Type B pancreatic cell (in vitro differentiated cells): ENCODE measurements around the gene NAT14. TPM values are rescaled to one million over a fixed set of nuclear protein-coding genes. Genes with fewer than 3 reads are reported as not detected.

Experiments
- DNase-seq: peaks from one replicate; pipeline ENCODE4 v3.0.0; 2021; ENCODE audit warnings: mixed read lengths; ENCODE audit not compliant: unreplicated experiment; ENCODE audit errors: extremely low spot score
- H3K27ac Mint-ChIP-seq: 2 replicates; pipeline ENCODE4 v1.8.0; 2021; ENCODE audit warnings: mild to moderate bottlenecking, mixed read lengths
- H3K27me3 Mint-ChIP-seq: 2 replicates; pipeline ENCODE4 v1.8.0; 2021; ENCODE audit warnings: mixed read lengths
- H3K36me3 Mint-ChIP-seq: 2 replicates; pipeline ENCODE4 v1.8.0; 2021; ENCODE audit warnings: mixed read lengths
- H3K4me1 Mint-ChIP-seq: one replicate; pipeline ENCODE4 v1.8.0; 2021; ENCODE audit warnings: mixed read lengths; ENCODE audit not compliant: unreplicated experiment
- H3K4me3 Mint-ChIP-seq: 2 replicates; pipeline ENCODE4 v1.8.0; 2021; ENCODE audit warnings: mild to moderate bottlenecking, mixed read lengths
- H3K9me3 Mint-ChIP-seq: 2 replicates; pipeline ENCODE4 v1.8.0; 2021; ENCODE audit warnings: mixed read lengths
- total RNA-seq: library from RNA; stranded (reverse); gene quantifications from 2 replicates; pipeline ENCODE4 v1.2.1, GENCODE V29; 2021; ENCODE audit warnings: low replicate concordance
- TF ChIP-seq, protein P1 (sequence below): fragments of 200-600 bp; sonication (generic); conservative IDR thresholded peaks from 2 replicates; pipeline ENCODE4 v1.5.0; 2021; ENCODE audit warnings: antibody characterized with exemption, mild to moderate bottlenecking

Gene NAT14
- total RNA-seq, 1 donor from 2014 or later, result 64.3 TPM

GRCh38 chr19:55536366-55536765 lies 51.4 kb downstream of the NAT14 start:
- H3K27ac Mint-ChIP-seq, result no peak overlapping the region
- no peaks in the 10 kb centered on the region for H3K36me3 Mint-ChIP-seq
- no peak for DNase-seq
- no peaks in the 10 kb centered on the region for H3K9me3 Mint-ChIP-seq
- H3K27me3 Mint-ChIP-seq, result no peaks in the 10 kb centered on the region
- H3K4me3 Mint-ChIP-seq, result no peak overlapping the region
- peaks cover 4% of the 10 kb centered on the region for H3K4me1 Mint-ChIP-seq
- TF ChIP-seq, protein P1, sequence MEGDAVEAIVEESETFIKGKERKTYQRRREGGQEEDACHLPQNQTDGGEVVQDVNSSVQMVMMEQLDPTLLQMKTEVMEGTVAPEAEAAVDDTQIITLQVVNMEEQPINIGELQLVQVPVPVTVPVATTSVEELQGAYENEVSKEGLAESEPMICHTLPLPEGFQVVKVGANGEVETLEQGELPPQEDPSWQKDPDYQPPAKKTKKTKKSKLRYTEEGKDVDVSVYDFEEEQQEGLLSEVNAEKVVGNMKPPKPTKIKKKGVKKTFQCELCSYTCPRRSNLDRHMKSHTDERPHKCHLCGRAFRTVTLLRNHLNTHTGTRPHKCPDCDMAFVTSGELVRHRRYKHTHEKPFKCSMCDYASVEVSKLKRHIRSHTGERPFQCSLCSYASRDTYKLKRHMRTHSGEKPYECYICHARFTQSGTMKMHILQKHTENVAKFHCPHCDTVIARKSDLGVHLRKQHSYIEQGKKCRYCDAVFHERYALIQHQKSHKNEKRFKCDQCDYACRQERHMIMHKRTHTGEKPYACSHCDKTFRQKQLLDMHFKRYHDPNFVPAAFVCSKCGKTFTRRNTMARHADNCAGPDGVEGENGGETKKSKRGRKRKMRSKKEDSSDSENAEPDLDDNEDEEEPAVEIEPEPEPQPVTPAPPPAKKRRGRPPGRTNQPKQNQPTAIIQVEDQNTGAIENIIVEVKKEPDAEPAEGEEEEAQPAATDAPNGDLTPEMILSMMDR, result no peak

Other genes with a start within 250 kb of the NAT14 start
- gene PPP6R1, start 226.2 kb upstream of the NAT14 start, total RNA-seq, result 71.5 and 72.3 TPM in 2 replicates
- gene HSPBP1, start 205.1 kb upstream of the NAT14 start, total RNA-seq, result 37.8 and 50.7 TPM in 2 replicates
- gene BRSK1, start 201.2 kb upstream of the NAT14 start, total RNA-seq, result 9.8 and 32.3 TPM in 2 replicates
- 1.2 and 1.6 TPM in 2 replicates for gene TMEM150B, start 159.8 kb upstream of the NAT14 start, total RNA-seq
- gene KMT5C, start 145.3 kb upstream of the NAT14 start, total RNA-seq, result 26.9 and 32.9 TPM in 2 replicates
- gene COX6B2, start 130.5 kb upstream of the NAT14 start, total RNA-seq, result 0.33 and 0.87 TPM in 2 replicates
- gene GARIN5B, start 121.9 kb upstream of the NAT14 start, total RNA-seq, result not detected in 2 replicates
- gene IL11, start 114.7 kb upstream of the NAT14 start, total RNA-seq, result 0.46 and 0.48 TPM in 2 replicates
- gene TMEM190, start 108.4 kb upstream of the NAT14 start, total RNA-seq, result 2.6 and 2.8 TPM in 2 replicates
- 8.1 and 14.0 TPM in 2 replicates for gene TMEM238, start 100.9 kb upstream of the NAT14 start, total RNA-seq
- 1,799 and 2,072 TPM in 2 replicates for gene RPL28, start 99.3 kb upstream of the NAT14 start, total RNA-seq
- gene UBE2S, start 77.4 kb upstream of the NAT14 start, total RNA-seq, result 40.7 and 91.3 TPM in 2 replicates
- 0.05 and 0.22 TPM in 2 replicates for gene SHISA7, start 41.9 kb upstream of the NAT14 start, total RNA-seq
- gene ISOC2, start 23.5 kb upstream of the NAT14 start, total RNA-seq, result 44.2 and 47.5 TPM in 2 replicates
- gene C19orf85, start 20.4 kb upstream of the NAT14 start, total RNA-seq, result not detected in 2 replicates
- 10.3 and 13.2 TPM in 2 replicates for gene ZNF628, start 8.6 kb upstream of the NAT14 start, total RNA-seq
- gene SSC5D, start 3.2 kb downstream of the NAT14 start, total RNA-seq, result 0.83 and 1.5 TPM in 2 replicates
- gene SBK2, start 51.9 kb downstream of the NAT14 start, total RNA-seq, result 0.75 TPM in 1 of 2 replicates, not detected in the other
- 0.24 and 0.36 TPM in 2 replicates for gene SBK3, start 60.4 kb downstream of the NAT14 start, total RNA-seq
- gene ZNF579, start 95.7 kb downstream of the NAT14 start, total RNA-seq, result 21.1 and 23.9 TPM in 2 replicates
- 18.4 and 22.4 TPM in 2 replicates for gene FIZ1, start 114.3 kb downstream of the NAT14 start, total RNA-seq
- 13.6 and 23.9 TPM in 2 replicates for gene ZNF524, start 115.1 kb downstream of the NAT14 start, total RNA-seq
- 14.6 and 16.2 TPM in 2 replicates for gene ZNF865, start 120.5 kb downstream of the NAT14 start, total RNA-seq
- gene ZNF784, start 139.4 kb downstream of the NAT14 start, total RNA-seq, result 9.4 and 9.6 TPM in 2 replicates
- 28.5 and 37.4 TPM in 2 replicates for gene ZNF580, start 155.8 kb downstream of the NAT14 start, total RNA-seq
- gene ZNF581, start 158.5 kb downstream of the NAT14 start, total RNA-seq, result 41.3 and 43.1 TPM in 2 replicates
- gene CCDC106, start 163.0 kb downstream of the NAT14 start, total RNA-seq, result 16.1 and 18.1 TPM in 2 replicates
- 170 and 232 TPM in 2 replicates for gene U2AF2, start 169.8 kb downstream of the NAT14 start, total RNA-seq
- 121 and 127 TPM in 2 replicates for gene EPN1, start 190.0 kb downstream of the NAT14 start, total RNA-seq